ENCODE measurements around the gene TTC33.

GRCh38 chr5:40575411-40575810, 180.3 kb downstream of the TTC33 start:
- TF ChIP-seq CTCF (IDR thresholded peaks at IDR 0.05 in 4 of 5, conservative IDR thresholded peaks at IDR 0.05 in 1 of 5) = no peak
- TF ChIP-seq POLR2A (IDR thresholded peaks at IDR 0.05) = no peak
